Endothelial cell of umbilical vein (primary cell): ENCODE measurements around the gene NUDT17. TPM values are rescaled to one million over a fixed set of nuclear protein-coding genes. Genes with fewer than 3 reads are reported as not detected.
A peak's percentile ranks its signal among the peaks of the same experiment; 100 is the strongest.

Experiments
- BruUV-seq: library from RNA; stranded (reverse); fragments of 400-500 nt; replicated peaks from 2 replicates; lab custom pipeline; 2021; lab: Mats Ljungman, UMichigan
- CTCF ChIA-PET: fragments of 300-600, 350-600 bp; sonication (Branson Sonifier 250); formaldehyde crosslinking; loops from one replicate; lab custom pipeline; 2021; ENCODE audit warnings: antibody characterized with exemption, inconsistent platforms; lab: Charles Lee
- POLR2A ChIA-PET: fragments of 300-600, 350-600 bp; sonication (Branson Sonifier 250); formaldehyde crosslinking; loops from one replicate; lab custom pipeline; 2021; ENCODE audit warnings: antibody characterized with exemption, inconsistent platforms; lab: Charles Lee
- DNase-seq: peaks from one replicate; pipeline ENCODE4 v3.0.0-alpha.2; 2011; ENCODE audit warnings: low read depth, low spot score
- FAIRE-seq: peaks from 2 replicates; lab custom pipeline; 2011; peaks lifted over from hg19 to GRCh38; lab: Jason Lieb, UNC
- H2AFZ ChIP-seq: 2 replicates; pipeline ENCODE4 v1.6.0; 2012; ENCODE audit warnings: low read depth, low read length, control low read depth, inconsistent platforms
- H3K27ac ChIP-seq: 2 replicates; pipeline ENCODE4 v1.5.1; 2011; ENCODE audit warnings: low read depth, mild to moderate bottlenecking, control low read depth, low read length, moderate library complexity; ENCODE audit not compliant: insufficient read depth
- H3K27me3 ChIP-seq, 2 experiments: 2 replicates each; pipeline versions ENCODE4 v1.6.0 to v1.6.1; 2011; ENCODE audit warnings: low read length in 2 of 2, mixed read lengths in 1 of 2; ENCODE audit not compliant: control insufficient read depth in 2 of 2, insufficient read depth in 2 of 2
- H3K36me3 ChIP-seq, 2 experiments: 2 replicates in 1 of 2; 3 replicates in 1 of 2; pipeline ENCODE4 v1.5.1; 2011; ENCODE audit warnings: low read length in 2 of 2, mild to moderate bottlenecking in 1 of 2, moderate library complexity in 1 of 2; ENCODE audit not compliant: control insufficient read depth in 2 of 2, insufficient read depth in 2 of 2; ENCODE audit errors: extremely low read depth in 1 of 2
- H3K4me1 ChIP-seq: 3 replicates; pipeline ENCODE4 v1.5.1; 2011; ENCODE audit warnings: mild to moderate bottlenecking, low read length; ENCODE audit not compliant: control insufficient read depth, insufficient read depth; ENCODE audit errors: extremely low read depth
- H3K4me2 ChIP-seq: 2 replicates; pipeline ENCODE4 v1.6.1; 2011; ENCODE audit warnings: low read length, control low read depth, mixed read lengths; ENCODE audit not compliant: insufficient read depth
- H3K4me3 ChIP-seq, 3 experiments: fragments of 200-600 bp in 1 of 3; sonication (generic), shearing (Covaris generic) in 1 of 3; replicated peaks in 1 of 3; 2 replicates each; pipeline ENCODE4 v1.5.1; 2011 to 2016; ENCODE audit warnings: control low read depth in 3 of 3, low read length in 3 of 3, mild to moderate bottlenecking in 2 of 3, inconsistent platforms in 1 of 3, low read depth in 1 of 3, moderate library complexity in 1 of 3; ENCODE audit not compliant: insufficient read depth in 1 of 3
- H3K79me2 ChIP-seq: 2 replicates; pipeline ENCODE4 v1.6.0; 2012; ENCODE audit warnings: low read length, inconsistent platforms; ENCODE audit not compliant: control insufficient read depth, insufficient read depth
- H3K9ac ChIP-seq: replicated peaks from 2 replicates; pipeline ENCODE3; 2011; ENCODE audit warnings: low read length, control low read depth; ENCODE audit not compliant: insufficient read depth; ENCODE audit errors: extremely low read depth
- H3K9me1 ChIP-seq: replicated peaks from 3 replicates; pipeline ENCODE4 v1.6.0; 2011; ENCODE audit warnings: mild to moderate bottlenecking, low read length; ENCODE audit not compliant: control insufficient read depth, insufficient read depth; ENCODE audit errors: extremely low read depth
- H3K9me3 ChIP-seq: replicated peaks from 2 replicates; pipeline ENCODE4 v1.5.1; 2012; ENCODE audit warnings: low read length, inconsistent platforms; ENCODE audit not compliant: control insufficient read depth, insufficient read depth
- H4K20me1 ChIP-seq: replicated peaks from 2 replicates; pipeline ENCODE3; 2011; ENCODE audit warnings: mild to moderate bottlenecking, low read length; ENCODE audit not compliant: control insufficient read depth, insufficient read depth; ENCODE audit errors: extremely low read depth
- EZH2 ChIP-seq: IDR thresholded peaks from 2 replicates; pipeline ENCODE4 v1.6.1; 2012; ENCODE audit warnings: borderline replicate concordance, low read depth, mild to moderate bottlenecking, moderate library complexity, low read length, inconsistent platforms; ENCODE audit not compliant: severe bottlenecking
- FOS ChIP-seq: IDR thresholded peaks from 2 replicates; pipeline ENCODE4 v1.6.1; 2011; ENCODE audit warnings: mild to moderate bottlenecking, low read length, moderate library complexity, borderline replicate concordance; ENCODE audit not compliant: insufficient read depth
- GATA2 ChIP-seq: IDR thresholded peaks from 2 replicates; pipeline ENCODE4 v1.7.0; 2011; ENCODE audit warnings: low read depth, mild to moderate bottlenecking, moderate library complexity, mixed read lengths, low read length; ENCODE audit not compliant: insufficient read length, insufficient read depth
- JUN ChIP-seq: IDR thresholded peaks from 2 replicates; pipeline ENCODE4 v1.6.1; 2011; ENCODE audit warnings: borderline replicate concordance, low read depth; ENCODE audit not compliant: insufficient read length, insufficient read depth
- MYC ChIP-seq: IDR thresholded peaks from one replicate; pipeline ENCODE4 v1.6.1; 2011; ENCODE audit warnings: mild to moderate bottlenecking, low read depth, low read length
- POLR2A ChIP-seq: IDR thresholded peaks from 2 replicates; pipeline ENCODE4 v1.6.1; 2012; ENCODE audit warnings: low read depth, mild to moderate bottlenecking, control low read depth, low read length
- POLR2AphosphoS5 ChIP-seq: IDR thresholded peaks from 2 replicates; pipeline ENCODE4 v1.6.1; 2012; ENCODE audit warnings: low read depth, mild to moderate bottlenecking, control low read depth, low read length, moderate library complexity; ENCODE audit not compliant: insufficient read depth
- dilution Hi-C: fragments of 300-500 bp; cut with MboI; formaldehyde crosslinking; loops from one replicate; pipeline ENCODE4 v1.15.0; 2019; ENCODE audit warnings: low sequenced_read_pairs; ENCODE audit not compliant: extremely low pct_ligation_motif_present
- intact Hi-C: fragments of 100-400 bp; cut with micrococcal nuclease; formaldehyde crosslinking; loops from one replicate; pipeline ENCODE4 v1.10.0; 2022
- polyA plus RNA-seq, 4 experiments: library from polyadenylated mRNA; depleted of rRNA in 3 of 4; stranded (reverse) in 3 of 4; unstranded in 1 of 4; fragments of >200 nt; gene quantifications; 2 replicates each; pipeline versions ENCODE4 v1.2.1 to v1.2.3, GENCODE V29; 2011 to 2012; ENCODE audit warnings: missing spikeins in 1 of 4
- total RNA-seq: library from RNA; stranded (reverse); gene quantifications from 2 replicates; pipeline ENCODE4 v1.2.3, GENCODE V29; 2021
- TF ChIP-seq, protein P1 (sequence below), 2 donors: IDR thresholded peaks; 1 replicate in 1 of 2; 2 replicates in 1 of 2; pipeline ENCODE4 v1.5.1; 2011; ENCODE audit warnings: low read length in 2 of 2, mild to moderate bottlenecking in 2 of 2, moderate library complexity in 2 of 2, control low read depth in 1 of 2, inconsistent platforms in 1 of 2, low read depth in 1 of 2; ENCODE audit not compliant: insufficient read depth in 1 of 2; ENCODE audit errors: extremely low read depth in 1 of 2
- TF ChIP-seq, protein P2 (sequence below): IDR thresholded peaks from 2 replicates; pipeline ENCODE4 v1.6.1; 2011; ENCODE audit not compliant: insufficient read depth, insufficient read length

Gene NUDT17
- total and polyA plus RNA-seq, 2 donors (not counting 3 experiments of a cell fraction or from before 2014, with no cell fraction given): 3.6 to 9.0 TPM

DNA sequence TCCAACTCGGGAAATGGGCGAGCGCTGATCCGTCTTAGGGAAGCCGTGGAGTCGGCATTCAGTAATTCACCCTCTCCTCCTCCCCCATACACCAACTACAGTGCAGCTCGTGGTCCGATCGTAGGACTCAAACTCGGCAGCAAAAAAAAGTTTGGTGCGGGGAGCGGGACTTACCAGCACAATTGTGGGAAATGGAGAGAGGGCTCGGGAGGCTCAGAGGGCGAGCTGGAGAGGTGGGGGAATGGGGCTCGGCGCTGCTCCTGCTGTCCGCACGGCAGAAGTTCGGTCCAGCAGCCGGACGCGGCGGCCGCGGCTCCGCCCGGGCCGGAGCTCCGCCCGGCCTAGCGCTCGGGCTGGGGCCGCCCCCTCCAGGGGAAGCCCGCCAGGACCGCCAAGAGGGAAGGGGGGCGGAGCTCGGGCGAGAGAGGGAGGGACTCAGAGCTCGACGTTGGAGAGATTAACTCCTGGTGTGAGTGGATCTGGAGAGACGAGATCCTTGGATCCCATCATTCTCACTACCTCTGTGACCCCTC lies 14.1 kb downstream of the NUDT17 start:
- TSS peak; percentile 31 for BruUV-seq
- POLR2A ChIA-PET: interaction anchor here (1.0 to 2.5 kb wide), 11 partner anchors 10 to 105 kb away, joined by 3 to 28 read pairs (median 9); partner anchors contain the start of genes ANKRD34A, ANKRD35, LIX1L and NUDT17
- H3K27ac ChIP-seq: no peak overlapping the region

DNA sequence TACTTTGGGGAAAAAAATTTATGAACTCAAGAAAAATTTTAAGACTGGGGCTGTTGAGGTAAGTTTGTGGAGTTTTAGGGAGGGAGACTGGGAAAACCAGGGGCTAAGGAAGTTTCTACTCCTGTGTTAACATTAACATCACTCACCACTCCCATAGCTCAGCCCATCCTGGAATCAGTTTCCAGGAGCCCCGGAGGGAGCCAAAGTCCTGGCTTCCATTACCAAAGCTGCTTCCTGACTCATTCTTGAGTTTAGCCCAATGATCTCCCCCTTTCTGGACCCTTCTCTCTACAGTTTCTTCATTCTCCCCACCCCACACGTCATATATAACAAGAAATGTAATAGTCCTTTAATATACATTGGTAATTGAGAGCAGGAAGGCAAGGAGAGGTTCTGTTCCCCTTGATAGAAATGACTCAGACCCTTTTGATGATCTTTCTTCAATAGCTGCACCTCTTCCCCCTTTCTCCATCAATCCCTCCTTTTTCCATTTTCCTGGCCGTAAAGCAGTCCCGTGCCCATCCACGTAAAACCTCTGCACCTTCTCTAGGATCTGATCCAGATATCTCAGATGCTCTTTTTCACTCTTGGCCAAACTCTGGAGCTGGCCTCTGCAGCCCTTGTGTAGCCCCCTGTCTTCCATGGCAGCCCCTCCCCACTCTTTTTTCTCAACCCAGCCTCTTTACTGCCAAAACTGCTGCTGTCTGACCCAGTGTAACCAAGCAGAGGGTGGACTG lies 18.0 kb downstream of the NUDT17 start:
- DNase-seq: no peak
- no TSS peak for BruUV-seq
- H2AFZ ChIP-seq: no peak overlapping the region
- H3K36me3 ChIP-seq: no peaks in the 10 kb centered on the region
- H3K27ac ChIP-seq: no peak overlapping the region
- no peaks in the 10 kb centered on the region for H4K20me1 ChIP-seq
- no peak overlapping the region for H3K4me2 ChIP-seq
- TF ChIP-seq, protein P1, sequence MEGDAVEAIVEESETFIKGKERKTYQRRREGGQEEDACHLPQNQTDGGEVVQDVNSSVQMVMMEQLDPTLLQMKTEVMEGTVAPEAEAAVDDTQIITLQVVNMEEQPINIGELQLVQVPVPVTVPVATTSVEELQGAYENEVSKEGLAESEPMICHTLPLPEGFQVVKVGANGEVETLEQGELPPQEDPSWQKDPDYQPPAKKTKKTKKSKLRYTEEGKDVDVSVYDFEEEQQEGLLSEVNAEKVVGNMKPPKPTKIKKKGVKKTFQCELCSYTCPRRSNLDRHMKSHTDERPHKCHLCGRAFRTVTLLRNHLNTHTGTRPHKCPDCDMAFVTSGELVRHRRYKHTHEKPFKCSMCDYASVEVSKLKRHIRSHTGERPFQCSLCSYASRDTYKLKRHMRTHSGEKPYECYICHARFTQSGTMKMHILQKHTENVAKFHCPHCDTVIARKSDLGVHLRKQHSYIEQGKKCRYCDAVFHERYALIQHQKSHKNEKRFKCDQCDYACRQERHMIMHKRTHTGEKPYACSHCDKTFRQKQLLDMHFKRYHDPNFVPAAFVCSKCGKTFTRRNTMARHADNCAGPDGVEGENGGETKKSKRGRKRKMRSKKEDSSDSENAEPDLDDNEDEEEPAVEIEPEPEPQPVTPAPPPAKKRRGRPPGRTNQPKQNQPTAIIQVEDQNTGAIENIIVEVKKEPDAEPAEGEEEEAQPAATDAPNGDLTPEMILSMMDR (IDR thresholded peaks at IDR 0.05; ENCODE audit: extremely low read depth in 1 of 2, insufficient read depth in 1 of 2, low read depth in 1 of 2, low read length in 2 of 2): no peak
- TF ChIP-seq POLR2A (no peak), EZH2 (no peak), MYC (no peak), JUN (no peak), FOS (no peak), GATA2 (no peak), POLR2AphosphoS5 (no peak)
- TF ChIP-seq, protein P2, sequence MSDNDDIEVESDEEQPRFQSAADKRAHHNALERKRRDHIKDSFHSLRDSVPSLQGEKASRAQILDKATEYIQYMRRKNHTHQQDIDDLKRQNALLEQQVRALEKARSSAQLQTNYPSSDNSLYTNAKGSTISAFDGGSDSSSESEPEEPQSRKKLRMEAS: no peak
- no peak for FAIRE-seq
- dilution Hi-C loops (no loop called here), intact Hi-C loops (no loop called here)
- no peaks in the 10 kb centered on the region for H3K9me1 ChIP-seq
- CTCF ChIA-PET: interaction anchor here (1.3 to 4.2 kb wide), 5 partner anchors 8 to 28 kb away, joined by 3 to 13 read pairs (median 5); partner anchors contain the start of gene NUDT17
- H3K79me2 ChIP-seq: peaks cover under 1% of the 10 kb centered on the region
- no peaks in the 10 kb centered on the region for H3K9me3 ChIP-seq
- H3K4me3 ChIP-seq: no peak overlapping the region
- H3K9ac ChIP-seq: no peak overlapping the region
- peaks cover 7 to 11% of the 10 kb centered on the region in 2 experiments for H3K27me3 ChIP-seq
- peaks cover 8% of the 10 kb centered on the region for H3K4me1 ChIP-seq
- POLR2A ChIA-PET: no interaction called here

More for the DNA sequence above, 14.1 kb downstream of the NUDT17 start:
- peaks cover 7 to 20% of the 10 kb centered on the region in 2 experiments for H3K36me3 ChIP-seq
- FAIRE-seq: no peak
- intact Hi-C loops: loop anchor here (1.0 to 2.0 kb wide), 6 partner anchors 10 to 98 kb away; partner anchors contain the start of genes ANKRD35, NUDT17 and PEX11B
- H3K9ac ChIP-seq: peak overlapping the region; percentile 39
- dilution Hi-C loops: no loop called here
- DNase-seq: peak; percentile 92
- H3K9me3 ChIP-seq: no peaks in the 10 kb centered on the region
- H3K4me3 ChIP-seq: peak overlapping the region; percentile 44 to 71 (median 64)
- H3K27me3 ChIP-seq: peaks cover 2 to 8% of the 10 kb centered on the region in 2 experiments
- TF ChIP-seq POLR2AphosphoS5: peak; percentile 35
- no peak for TF ChIP-seq FOS
- TF ChIP-seq POLR2A: peak; percentile 36
- TF ChIP-seq EZH2: no peak
- peak overlapping the region; percentile 53 for H3K4me2 ChIP-seq
- peaks cover 7% of the 10 kb centered on the region for H3K4me1 ChIP-seq
- H2AFZ ChIP-seq: peak overlapping the region; percentile 89
- no peaks in the 10 kb centered on the region for H3K9me1 ChIP-seq
- no peaks in the 10 kb centered on the region for H4K20me1 ChIP-seq
- H3K79me2 ChIP-seq: peaks cover 16% of the 10 kb centered on the region
- CTCF ChIA-PET: interaction anchor here (0.9 to 6.1 kb wide), 19 partner anchors 13 to 178 kb away, joined by 3 to 154 read pairs (median 7); partner anchors contain the start of genes ANKRD34A, ANKRD35, ITGA10 and NUDT17
